B cell (primary cell): Measurements from ENCODE around the gene GSTP1. TPM values are rescaled to one million over a fixed set of nuclear protein-coding genes. Genes with fewer than 3 reads are reported as not detected.
"Not testable (repeated sequence)": the region's sequence is repeated elsewhere in the genome, so short reads cannot be mapped to it uniquely, and the experiment has no call there.

Experiments
- ATAC-seq: fragments of 200-7000 bp; cut with Tn5 transposase; one replicate; pipeline ENCODE4 v1.10.0; 2021; ENCODE audit warnings: low read depth, mild to moderate bottlenecking, moderate number of reproducible peaks, moderate library complexity
- CTCF ChIA-PET: fragments of 350-600 bp; sonication (Branson Sonifier 250); formaldehyde crosslinking; loops from one replicate; lab custom pipeline; 2021; ENCODE audit warnings: antibody characterized with exemption, inconsistent platforms; lab: Charles Lee
- POLR2A ChIA-PET: fragments of 350-600 bp; sonication (Branson Sonifier 250); formaldehyde crosslinking; loops from one replicate; lab custom pipeline; 2021; ENCODE audit warnings: antibody characterized with exemption; lab: Charles Lee
- DNase-seq: peaks from one replicate; pipeline ENCODE4 v3.0.0; 2013
- H2AFZ ChIP-seq: 2 replicates; pipeline ENCODE4 v1.6.1; 2012; ENCODE audit warnings: mild to moderate bottlenecking, low read depth, low read length; ENCODE audit not compliant: insufficient read depth, poor library complexity, severe bottlenecking
- H3K27ac ChIP-seq, 2 donors: 1 replicate in 1 of 2; 2 replicates in 1 of 2; pipeline ENCODE4 v1.5.1; 2012 to 2013; ENCODE audit warnings: low read length in 2 of 2, mild to moderate bottlenecking in 2 of 2, moderate library complexity in 1 of 2
- H3K27me3 ChIP-seq, 4 experiments: fragments of 200-600 bp in 1 of 4; sonication (generic) in 1 of 4; replicated peaks in 1 of 4; 1 replicate in 2 of 4; 2 replicates in 2 of 4; pipeline versions ENCODE4 v1.6.1 to v1.7.0; 2013 to 2016; ENCODE audit warnings: low read length in 3 of 4, mild to moderate bottlenecking in 2 of 4, mixed read lengths in 1 of 4, moderate library complexity in 1 of 4; ENCODE audit not compliant: insufficient read depth in 4 of 4, control insufficient read depth in 3 of 4; ENCODE audit errors: control extremely low read depth in 1 of 4
- H3K36me3 ChIP-seq, 2 experiments: replicated peaks in 1 of 2; 1 replicate in 1 of 2; 2 replicates in 1 of 2; pipeline versions ENCODE4 v1.6.1 to v1.7.1; 2013; ENCODE audit warnings: low read length in 1 of 2; ENCODE audit not compliant: insufficient read depth in 2 of 2, control insufficient read depth in 1 of 2; ENCODE audit errors: control extremely low read depth in 1 of 2, extremely low read depth in 1 of 2
- H3K4me1 ChIP-seq, 2 donors: fragments of 200-600 bp in 1 of 2; sonication (generic) in 1 of 2; 1 replicate in 1 of 2; 2 replicates in 1 of 2; pipeline versions ENCODE4 v1.5.1 to v1.6.1; 2013 to 2017; ENCODE audit warnings: low read length in 2 of 2; ENCODE audit not compliant: control insufficient read depth in 2 of 2, insufficient read depth in 2 of 2
- H3K4me2 ChIP-seq: replicated peaks from 2 replicates; pipeline ENCODE3; 2012; ENCODE audit warnings: mild to moderate bottlenecking, low read depth, low read length; ENCODE audit not compliant: poor library complexity, severe bottlenecking
- H3K4me3 ChIP-seq, 5 experiments: fragments of 200-600 bp in 1 of 5; sonication (generic) in 1 of 5; 1 replicate in 3 of 5; 2 replicates in 2 of 5; pipeline versions ENCODE4 v1.5.1 to v1.7.0; 2011 to 2016; ENCODE audit warnings: low read length in 4 of 5, mild to moderate bottlenecking in 4 of 5, low read depth in 2 of 5, control low read depth in 1 of 5, moderate library complexity in 1 of 5; ENCODE audit not compliant: insufficient read depth in 1 of 5; ENCODE audit errors: control extremely low read depth in 1 of 5, extremely low read depth in 1 of 5
- H3K79me2 ChIP-seq: fragments of 200-600 bp; sonication (generic); one replicate; pipeline ENCODE4 v1.6.0; 2016; ENCODE audit warnings: low read length; ENCODE audit not compliant: control insufficient read depth, insufficient read depth
- H3K9ac ChIP-seq: fragments of 200-600 bp; sonication (generic); 2 replicates; pipeline ENCODE4 v1.6.1; 2017; ENCODE audit warnings: mild to moderate bottlenecking, low read length, moderate library complexity
- H3K9me3 ChIP-seq, 3 donors: one replicate each; pipeline versions ENCODE4 v1.6.1 to v1.7.1; 2013; ENCODE audit warnings: low read length in 2 of 3; ENCODE audit not compliant: control insufficient read depth in 2 of 3, insufficient read depth in 1 of 3; ENCODE audit errors: control extremely low read depth in 1 of 3
- H4K20me1 ChIP-seq: 2 replicates; pipeline ENCODE4 v1.6.0; 2012; ENCODE audit warnings: mild to moderate bottlenecking, low read length; ENCODE audit not compliant: insufficient read depth, control insufficient read depth, poor library complexity, severe bottlenecking
- H3K27ac Mint-ChIP-seq: one replicate; pipeline ENCODE4 v1.8.0; 2021; ENCODE audit warnings: mixed read lengths
- H3K27me3 Mint-ChIP-seq: one replicate; pipeline ENCODE4 v1.8.0; 2021; ENCODE audit warnings: mixed read lengths
- H3K4me1 Mint-ChIP-seq: one replicate; pipeline ENCODE4 v1.8.0; 2021; ENCODE audit warnings: mixed read lengths
- H3K4me3 Mint-ChIP-seq: one replicate; pipeline ENCODE4 v1.8.0; 2021; ENCODE audit warnings: mixed read lengths
- H3K9me3 Mint-ChIP-seq: one replicate; pipeline ENCODE4 v1.8.0; 2022; ENCODE audit warnings: mixed read lengths; ENCODE audit not compliant: insufficient read depth
- CTCF ChIP-seq: fragments of 200-600 bp; IDR thresholded peaks from one replicate; pipeline ENCODE4 v1.8.0; 2022; ENCODE audit warnings: antibody characterized with exemption, mild to moderate bottlenecking
- EZH2 ChIP-seq: IDR thresholded peaks from 2 replicates; pipeline ENCODE4 v1.6.1; 2012; ENCODE audit warnings: borderline replicate concordance, low read depth, mild to moderate bottlenecking, moderate library complexity, low read length; ENCODE audit not compliant: insufficient read depth, poor library complexity, severe bottlenecking
- WGBS: methylation state at CpG from one replicate; pipeline ENCODE4 v1.1.5; 2013; ENCODE audit warnings: missing lambda C conversion rate; ENCODE audit not compliant: insufficient coverage; 5-methylcytosine and 5-hydroxymethylcytosine counted together
- intact Hi-C: fragments of 100-400 bp; cut with micrococcal nuclease; formaldehyde crosslinking; loops from one replicate; pipeline ENCODE4 v1.10.0; 2022
- polyA plus RNA-seq: library from polyadenylated mRNA; depleted of rRNA; stranded (reverse); fragments of >200 nt; gene quantifications from 2 replicates; pipeline ENCODE4 v1.2.3, GENCODE V29; 2012
- total RNA-seq, 2 donors: library from RNA; stranded (reverse); fragments of 120-200 nt in 1 of 2; gene quantifications; 1 replicate in 1 of 2; 2 replicates in 1 of 2; pipeline versions ENCODE4 v1.2.3 to v1.2.4, GENCODE V29; 2013 to 2022

Gene GSTP1
- total and polyA plus RNA-seq, 2 donors (not counting 1 experiment from before 2014, with no cell fraction given): 200 to 313 TPM

- ChIA-PET POLR2A (no interaction called here), CTCF (interaction anchor here (0.9 to 1.7 kb wide), 3 partner anchors 10 to 21 kb away, joined by 3 to 5 read pairs (median 3); partner anchors contain the start of gene GSTP1)
- intact Hi-C loops: no loop called here
- Histone ChIP-seq H3K4me3 (no peak overlapping the region), H3K4me2 (no peak overlapping the region), H4K20me1 (no peaks in the 10 kb centered on the region), H3K36me3 (no peaks in the 10 kb centered on the region), H2AFZ (no peak overlapping the region), H3K4me1 (peaks cover 11 to 12% of the 10 kb centered on the region in 2 donors), H3K9me3 (peaks cover 0 to 11% (median 3%) of the 10 kb centered on the region in 3 donors), H3K27me3 (no peaks in the 10 kb centered on the region), H3K9ac (no peak overlapping the region), H3K27ac (no peak overlapping the region), H3K79me2 (no peaks in the 10 kb centered on the region)
- ATAC-seq: no peak
- DNase-seq: no peak
- peaks cover 10% of the 10 kb centered on the region for H3K4me1 Mint-ChIP-seq
- no peak for TF ChIP-seq EZH2
- TF ChIP-seq CTCF: no peak
- no peaks in the 10 kb centered on the region for H3K27me3 Mint-ChIP-seq
- H3K4me3 Mint-ChIP-seq: no peak overlapping the region
- H3K9me3 Mint-ChIP-seq: no peaks in the 10 kb centered on the region
- H3K27ac Mint-ChIP-seq: no peak overlapping the region
- WGBS: no CpG with 5 or more reads among the region's 3 CpGs
Observed at GRCh38 chr11:67594480-67594879, 10.9 kb downstream of the GSTP1 start.

GRCh38 chr11:67596753-67597300 is 13.2 kb downstream of the GSTP1 start:
- Histone ChIP-seq H3K27ac (no peak overlapping the region), H3K9me3 (peaks cover 0 to 11% (median 3%) of the 10 kb centered on the region in 3 donors), H3K4me2 (no peak overlapping the region), H3K27me3 (peaks cover 0 to 6% (median 1%) of the 10 kb centered on the region in 4 experiments), H3K4me1 (peaks cover 18 to 20% of the 10 kb centered on the region in 2 donors), H2AFZ (no peak overlapping the region), H3K79me2 (no peaks in the 10 kb centered on the region), H3K9ac (no peak overlapping the region), H3K36me3 (no peaks in the 10 kb centered on the region), H3K4me3 (no peak overlapping the region), H4K20me1 (no peaks in the 10 kb centered on the region)
- no peak overlapping the region for H3K4me3 Mint-ChIP-seq
- POLR2A ChIA-PET: no interaction called here
- H3K4me1 Mint-ChIP-seq: peaks cover 19% of the 10 kb centered on the region
- intact Hi-C loops: no loop called here
- CTCF ChIA-PET: interaction anchor here (1.4 to 1.5 kb wide), 2 partner anchors 24 to 214 kb away, joined by 3 to 4 read pairs; no protein-coding TSS in a partner anchor
- TF ChIP-seq CTCF (no peak), EZH2 (no peak)
- H3K9me3 Mint-ChIP-seq: no peaks in the 10 kb centered on the region
- peaks cover 3% of the 10 kb centered on the region for H3K27me3 Mint-ChIP-seq
- no peak for ATAC-seq
- no peak overlapping the region for H3K27ac Mint-ChIP-seq
- DNase-seq: no peak
- WGBS: no CpG with 5 or more reads among the region's 1 CpG

- Histone ChIP-seq H3K4me1 (peaks cover 18 to 20% of the 10 kb centered on the region in 2 donors), H3K9me3 (peaks cover 0 to 11% (median 3%) of the 10 kb centered on the region in 3 donors)
- DNase-seq, CTCF ChIA-PET, intact Hi-C loops, ATAC-seq, H2AFZ ChIP-seq, H3K27ac ChIP-seq, H3K27me3 Mint-ChIP-seq, H3K27me3 ChIP-seq, H3K9ac ChIP-seq, H3K4me3 Mint-ChIP-seq, H3K4me3 ChIP-seq, POLR2A ChIA-PET, H3K79me2 ChIP-seq, H3K27ac Mint-ChIP-seq, H3K9me3 Mint-ChIP-seq, H3K4me2 ChIP-seq, H4K20me1 ChIP-seq, H3K36me3 ChIP-seq: not testable (repeated sequence)
- no CpG with 5 or more reads among the region's 3 CpGs for WGBS
- peaks cover 19% of the 10 kb centered on the region for H3K4me1 Mint-ChIP-seq
Observed at GRCh38 chr11:67597458-67597857, 13.8 kb downstream of the GSTP1 start.
